Mucosa of gallbladder (tissue), 1 donor: ENCODE measurements around the gene DPP4. TPM values are rescaled to one million over a fixed set of nuclear protein-coding genes. Genes with fewer than 3 reads are reported as not detected.
"Not testable (repeated sequence)": the region's sequence is repeated elsewhere in the genome, so short reads cannot be mapped to it uniquely, and the experiment has no call there.

Source experiments
- DNase-seq: peaks from one replicate; pipeline ENCODE4 v3.0.0-alpha.2; 2020; ENCODE audit warnings: low spot score
- total RNA-seq: library from RNA; stranded (reverse); gene quantifications from one replicate; pipeline ENCODE4 v1.2.1, GENCODE V29; 2021
- donor health status: DM: no; HTN: no; CAD: no.

DPP4 gene
- total RNA-seq, 1 donor from 2014 or later, result 28.1 TPM

DNA sequence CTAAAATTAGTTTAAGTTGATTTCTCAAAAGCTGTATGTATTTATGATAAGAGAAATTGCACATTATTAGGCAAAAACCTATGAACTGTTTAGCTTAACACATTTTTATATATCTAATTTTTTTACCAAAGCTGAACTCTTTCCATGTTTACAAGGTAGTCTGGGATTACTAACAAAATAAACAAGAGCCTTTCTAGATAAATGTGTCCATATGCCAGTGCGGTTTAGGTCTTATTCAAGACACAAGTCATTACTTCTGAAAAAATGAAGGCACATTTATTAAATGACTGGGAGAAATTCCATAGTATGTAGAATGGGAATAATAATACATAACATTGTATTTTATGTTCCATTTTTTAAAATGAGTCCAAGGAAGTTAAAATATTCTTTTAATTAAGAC lies 82.0 kb downstream of the DPP4 start:
- no peak for DNase-seq

DNA sequence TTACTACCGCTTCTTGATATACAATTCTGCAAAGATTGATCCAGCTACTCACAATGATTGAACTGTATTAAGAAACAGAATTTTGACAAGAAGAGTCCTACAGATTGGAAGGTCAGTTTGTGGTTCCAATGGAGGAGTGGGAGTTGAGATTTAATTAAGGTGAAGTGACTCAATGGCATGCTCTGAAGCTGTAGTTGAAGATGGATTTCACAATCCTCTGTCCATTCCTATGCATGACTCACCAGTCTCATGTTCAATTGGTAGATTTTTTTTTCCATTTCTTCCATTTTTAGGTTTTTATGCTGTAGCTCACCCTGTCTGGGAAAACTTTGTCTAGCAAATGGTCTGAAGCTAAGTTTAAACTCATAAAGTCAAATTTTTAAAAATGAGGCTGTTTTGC lies 83.3 kb downstream of the DPP4 start:
- DNase-seq, result no peak

DNA sequence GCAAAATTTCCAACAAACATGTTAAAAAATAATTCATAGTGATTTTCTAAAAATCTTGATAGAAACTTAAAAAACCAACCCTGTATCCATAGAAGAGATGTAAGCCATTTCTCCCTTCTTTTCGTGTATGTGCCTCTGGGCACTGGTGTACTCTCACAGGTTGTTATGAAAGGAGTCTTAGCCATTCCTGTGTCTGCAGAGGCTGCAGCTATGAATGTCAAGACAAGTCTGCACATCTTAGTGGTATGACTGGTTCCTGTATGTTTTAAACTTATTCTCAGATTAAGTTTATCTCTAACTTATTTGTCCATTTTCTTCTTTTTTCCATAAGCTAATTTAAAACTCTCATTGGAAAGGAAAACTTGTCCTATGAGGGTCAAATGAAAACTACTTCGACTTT lies 84.0 kb downstream of the DPP4 start:
- DNase-seq, result no peak

DNA sequence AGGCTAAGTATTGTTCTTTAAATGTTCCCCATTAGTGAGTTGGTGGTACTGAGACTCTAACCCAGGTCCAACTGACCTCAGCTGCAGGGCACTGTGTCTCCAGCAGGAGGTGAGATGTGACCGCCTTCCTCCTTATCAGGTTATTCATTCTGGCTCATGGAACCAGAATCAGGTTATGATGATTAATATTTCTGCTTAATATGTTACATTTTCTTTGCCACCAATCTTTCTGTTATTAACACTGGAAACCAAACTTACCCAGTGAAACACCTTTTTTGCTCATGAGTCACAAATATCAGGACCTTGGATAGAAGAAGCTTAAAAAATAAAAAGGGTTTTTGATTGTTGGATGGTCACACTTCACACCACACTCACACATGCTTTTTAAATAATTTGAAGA lies 85.4 kb downstream of the DPP4 start:
- no peak for DNase-seq

DNA sequence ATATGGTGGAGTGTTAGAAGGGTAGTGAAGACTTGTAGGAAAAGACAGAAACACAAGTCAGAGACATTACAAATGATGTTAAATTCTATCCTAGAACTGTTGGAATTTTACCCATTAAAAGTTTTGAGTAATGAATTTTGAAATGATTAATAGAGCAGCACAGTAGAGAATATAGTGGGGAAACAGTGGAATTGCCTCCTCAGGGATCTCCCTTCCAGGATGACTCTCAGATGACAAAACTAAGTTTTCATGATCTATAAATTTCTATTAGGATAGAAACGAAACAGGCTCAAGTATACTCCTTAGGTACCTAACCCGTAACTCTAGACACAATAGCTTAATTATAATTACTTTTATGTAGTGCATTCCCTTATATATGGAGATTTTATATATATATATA lies 86.7 kb downstream of the DPP4 start:
- DNase-seq, result no peak

DNA sequence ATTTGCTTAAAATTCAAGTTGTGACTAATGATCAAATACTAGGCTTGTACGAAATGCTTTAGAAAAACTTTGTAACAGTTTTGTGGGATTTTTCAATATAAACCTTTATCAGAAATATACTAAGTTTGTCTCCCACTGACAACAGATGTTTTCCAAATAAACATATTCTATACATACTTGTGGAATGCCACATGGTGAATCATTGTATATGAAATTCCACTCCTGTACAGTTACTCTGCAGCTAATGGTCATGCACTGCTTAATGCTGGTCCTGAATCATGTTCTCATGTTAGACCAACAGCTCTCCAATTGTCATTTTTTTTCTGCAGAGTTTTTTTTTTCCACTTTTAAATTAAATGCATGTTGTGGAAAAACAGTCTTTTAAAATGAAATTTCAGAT lies 90.1 kb downstream of the DPP4 start:
- DNase-seq, result no peak

DNA sequence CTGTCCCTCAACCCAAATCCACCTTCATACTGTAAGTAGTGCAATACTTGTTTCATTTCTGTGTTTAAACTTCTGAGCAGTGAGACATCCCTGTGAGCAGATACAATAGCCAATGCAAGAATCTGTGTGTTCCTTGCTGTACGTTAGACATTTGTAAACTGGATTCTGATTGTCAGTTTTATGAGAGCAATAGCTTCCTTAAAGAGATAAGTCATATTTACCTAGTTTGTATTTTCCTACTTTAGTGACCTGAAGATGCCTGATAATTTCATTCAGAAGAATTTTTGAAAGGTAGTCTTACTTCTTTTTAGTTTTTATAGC lies 90.7 kb downstream of the DPP4 start:
- no peak for DNase-seq

DNA sequence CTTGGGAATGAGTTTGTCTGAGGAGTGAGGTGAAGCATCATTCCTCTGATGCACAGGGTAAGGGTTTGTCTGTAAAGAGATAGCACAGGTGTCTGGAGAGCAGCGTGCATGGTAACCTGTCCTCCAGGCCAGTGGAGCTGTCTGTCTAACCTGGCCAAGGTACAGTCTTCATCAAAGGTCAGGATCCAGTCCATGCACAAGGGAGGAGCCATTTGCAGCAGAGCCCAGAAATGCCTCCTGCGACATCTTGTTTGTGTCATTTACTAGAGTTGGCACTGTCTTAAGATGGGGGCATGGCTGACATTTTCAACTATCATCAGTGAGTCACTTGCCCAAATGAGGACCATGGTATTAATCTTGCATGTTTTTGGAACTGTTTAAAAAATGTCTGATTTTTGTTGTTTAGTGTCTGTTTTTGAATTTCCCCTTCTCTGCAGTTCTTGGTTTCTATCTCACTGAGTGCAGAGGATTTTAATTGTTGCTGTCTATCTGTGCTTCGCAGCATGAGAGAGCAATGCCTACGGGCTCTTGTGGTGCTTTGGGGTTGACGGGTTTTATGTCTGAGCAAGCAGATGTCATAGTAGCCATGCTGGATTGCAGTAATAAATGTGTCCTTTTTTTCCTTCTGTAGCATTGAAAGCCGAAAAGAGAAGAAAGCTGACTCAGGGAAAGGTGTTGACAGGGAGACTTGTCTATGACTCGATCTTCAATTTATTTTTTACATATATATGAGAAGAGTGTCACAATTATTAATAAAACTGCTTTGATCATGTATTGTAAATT lies 91.3 kb downstream of the DPP4 start:
- DNase-seq, result no peak

DNA sequence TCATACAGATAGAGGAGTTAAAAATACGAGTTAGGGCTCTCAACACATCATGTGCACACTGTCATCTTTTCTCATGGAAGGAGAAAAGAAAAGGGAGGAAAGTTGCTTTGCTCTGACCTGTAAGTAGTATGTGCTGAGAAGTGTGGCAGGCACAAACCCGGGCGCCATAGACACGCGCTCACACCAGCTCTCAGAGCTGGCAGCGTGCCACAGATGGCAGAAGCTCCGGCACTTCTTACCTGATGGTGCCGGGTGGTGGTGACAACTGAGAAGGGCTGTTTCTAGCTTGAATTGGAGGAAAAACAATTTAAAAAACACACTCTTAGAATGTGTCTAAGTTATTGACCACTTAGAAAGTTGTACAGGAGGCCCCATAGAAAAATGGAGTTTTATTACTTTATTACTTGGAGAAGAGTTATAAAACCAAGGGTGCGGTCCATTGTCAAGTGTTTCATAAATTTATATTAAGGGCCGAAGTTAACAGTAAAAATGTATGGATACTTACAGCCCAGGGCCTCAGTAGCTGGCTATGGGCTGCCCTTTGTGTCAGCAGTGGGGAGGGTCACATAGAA lies 92.2 kb downstream of the DPP4 start:
- no peak for DNase-seq

DNA sequence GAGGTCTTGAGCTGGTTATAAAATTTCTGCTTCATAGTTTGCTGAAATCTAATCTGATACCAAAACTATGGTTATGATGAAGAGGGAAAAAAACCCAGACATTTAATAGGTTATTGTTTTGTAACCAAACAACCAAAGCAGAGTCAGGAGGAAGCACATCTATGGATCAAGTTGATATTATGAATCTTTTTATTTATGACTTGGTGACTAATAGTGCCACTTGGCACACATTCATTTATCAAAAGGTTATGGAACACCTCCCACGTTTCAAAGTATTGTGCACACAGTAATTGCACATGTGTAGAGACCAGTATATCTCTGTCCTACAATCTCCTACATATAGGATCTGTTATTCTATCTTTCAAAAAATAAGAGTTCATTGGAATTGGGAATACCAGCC lies 93.0 kb downstream of the DPP4 start:
- no peak for DNase-seq

DNA sequence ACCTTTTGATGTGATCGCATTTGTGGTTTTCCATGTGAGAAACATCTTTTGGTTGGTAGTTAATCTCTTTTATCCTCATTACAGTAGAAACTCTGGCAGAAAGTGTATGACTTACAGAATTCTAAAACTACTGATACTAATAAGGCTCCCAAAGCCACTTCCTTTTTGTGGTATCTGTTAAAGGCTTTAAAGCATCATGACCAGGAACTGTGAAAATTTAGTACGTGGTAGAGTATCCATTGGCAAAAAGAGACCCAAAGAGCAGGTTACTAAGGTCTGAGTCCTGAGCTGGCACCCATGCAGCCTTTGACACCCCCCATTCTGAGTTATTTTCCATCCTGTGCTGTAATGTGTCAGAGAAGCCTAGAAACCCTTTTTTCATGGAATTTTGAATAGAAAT lies 94.5 kb downstream of the DPP4 start:
- DNase-seq, result no peak

DNA sequence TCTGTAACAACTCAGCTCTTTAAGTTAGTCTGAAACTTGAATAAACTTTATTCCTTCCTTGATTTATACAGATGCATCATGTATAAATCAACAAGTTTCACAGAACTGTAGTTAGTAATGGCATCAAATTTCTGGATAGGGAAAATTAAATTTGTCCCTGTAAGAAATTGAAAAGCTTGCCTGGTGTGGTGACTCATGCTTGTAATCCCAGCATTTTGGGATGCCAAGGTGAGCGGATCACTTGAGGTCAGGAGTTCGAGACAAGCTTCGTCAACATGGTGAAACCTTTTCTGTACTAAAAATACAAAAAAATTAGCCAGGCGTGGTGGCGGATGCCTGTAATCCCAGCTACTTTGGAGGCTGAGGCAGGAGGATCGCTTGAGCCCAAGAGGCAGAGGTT lies 96.1 kb downstream of the DPP4 start:
- DNase-seq, result not testable (repeated sequence)

DNA sequence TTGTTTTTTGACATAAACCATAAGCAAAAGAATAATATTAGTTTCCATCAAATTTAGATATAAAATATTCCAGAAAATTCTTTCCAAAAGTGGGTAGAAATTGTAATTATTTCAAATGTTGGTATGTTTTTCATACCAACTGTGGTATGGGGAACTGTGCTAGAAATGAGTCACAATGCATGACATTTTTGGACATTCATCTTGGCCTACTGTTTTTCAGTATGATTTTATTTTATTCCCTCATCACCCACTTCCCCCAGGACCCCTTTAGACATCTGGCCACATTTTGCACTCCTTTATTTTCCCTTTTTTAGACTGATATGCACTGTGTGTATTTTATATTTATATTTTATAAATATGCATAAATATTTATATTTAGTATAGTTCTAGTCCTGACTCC lies 97.1 kb downstream of the DPP4 start:
- no peak for DNase-seq

DNA sequence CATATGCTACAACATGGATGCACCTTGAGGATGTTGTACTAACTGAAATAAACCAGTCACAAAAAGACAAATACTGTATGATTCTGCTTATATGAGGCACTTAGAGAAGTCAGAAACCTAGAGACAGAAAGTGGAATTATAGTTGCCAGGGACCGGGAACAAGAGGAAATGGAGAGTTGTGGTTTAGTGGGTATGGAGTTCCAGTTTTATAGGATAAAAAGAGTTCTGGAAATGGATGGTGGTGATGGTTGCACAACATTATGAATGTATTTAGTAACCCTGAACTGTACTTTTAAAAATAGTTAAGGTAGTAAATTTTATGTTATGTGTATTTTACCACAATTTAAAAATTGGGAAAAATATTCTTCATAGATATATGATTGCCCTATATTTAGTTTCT lies 97.7 kb downstream of the DPP4 start:
- no peak for DNase-seq

DNA sequence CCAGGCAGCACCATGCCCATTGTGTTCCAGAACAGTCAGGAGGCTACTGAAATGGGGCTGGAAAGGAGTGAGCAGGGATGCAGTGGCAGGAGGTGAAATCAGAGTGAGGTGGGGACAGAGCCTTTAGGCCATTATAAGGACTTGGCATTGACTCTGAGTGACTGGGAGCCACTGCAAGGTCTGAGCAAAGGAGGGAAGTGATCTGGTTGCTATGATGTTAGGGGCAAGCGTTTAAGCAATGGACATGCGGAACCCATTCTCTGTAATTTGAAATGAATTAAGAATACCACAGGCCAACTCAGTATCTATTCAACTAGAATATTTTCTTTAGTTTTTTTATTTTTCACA lies 98.2 kb downstream of the DPP4 start:
- DNase-seq, result no peak

DNA sequence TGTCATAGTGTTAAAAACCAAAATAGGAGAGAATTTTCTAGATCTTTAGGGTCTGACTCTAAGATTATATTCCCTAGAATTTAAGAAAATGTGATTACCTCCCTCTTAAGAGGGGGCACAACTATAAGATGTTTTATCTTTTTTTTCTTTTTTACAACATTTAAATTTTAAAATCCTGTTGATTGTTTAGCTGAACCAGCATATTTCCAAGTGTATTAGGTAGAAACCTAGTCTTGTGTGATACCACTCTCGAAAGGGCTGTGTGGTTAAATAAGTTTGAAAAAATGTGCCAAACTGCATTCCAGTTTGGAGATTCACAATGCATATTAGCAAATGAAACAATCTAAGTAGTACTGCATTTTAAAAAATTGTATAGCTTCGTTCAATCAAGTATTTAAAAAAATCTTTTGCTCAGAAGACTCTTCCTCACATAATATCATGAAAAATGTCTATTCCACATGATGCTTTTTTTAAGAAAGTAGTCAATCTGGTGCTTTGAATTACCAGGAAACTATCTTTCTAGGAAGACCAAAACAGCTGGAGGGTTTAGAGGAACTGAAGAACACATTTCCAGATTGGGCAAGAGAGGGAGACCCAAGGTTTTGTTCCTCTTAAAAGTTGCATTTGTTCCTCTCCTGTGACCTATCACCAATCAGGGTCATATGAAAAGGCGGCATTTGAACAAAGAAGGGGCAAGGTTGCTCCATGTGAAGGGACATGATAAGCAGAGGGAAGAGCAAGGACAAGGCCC lies 98.8 kb downstream of the DPP4 start:
- DNase-seq, result no peak

DNA sequence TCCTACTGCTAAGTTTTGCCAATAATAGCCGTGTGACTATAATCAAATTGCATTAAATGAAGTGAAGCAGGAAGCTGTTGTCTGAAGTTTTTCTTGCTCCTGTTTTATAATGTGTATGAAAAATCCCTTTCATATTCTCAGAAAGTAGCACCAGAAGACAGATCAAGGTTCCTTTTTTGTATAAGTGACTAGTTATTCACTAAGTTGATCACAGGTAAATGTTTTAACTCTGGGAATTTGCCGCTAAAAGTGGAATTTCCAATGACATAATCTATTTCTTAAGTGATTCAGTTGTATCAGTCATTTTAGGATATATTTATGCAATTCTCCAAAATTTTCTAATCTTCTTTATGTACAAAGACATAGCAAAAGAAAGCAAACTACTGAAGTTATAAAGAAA lies 99.6 kb downstream of the DPP4 start:
- no peak for DNase-seq

DNA sequence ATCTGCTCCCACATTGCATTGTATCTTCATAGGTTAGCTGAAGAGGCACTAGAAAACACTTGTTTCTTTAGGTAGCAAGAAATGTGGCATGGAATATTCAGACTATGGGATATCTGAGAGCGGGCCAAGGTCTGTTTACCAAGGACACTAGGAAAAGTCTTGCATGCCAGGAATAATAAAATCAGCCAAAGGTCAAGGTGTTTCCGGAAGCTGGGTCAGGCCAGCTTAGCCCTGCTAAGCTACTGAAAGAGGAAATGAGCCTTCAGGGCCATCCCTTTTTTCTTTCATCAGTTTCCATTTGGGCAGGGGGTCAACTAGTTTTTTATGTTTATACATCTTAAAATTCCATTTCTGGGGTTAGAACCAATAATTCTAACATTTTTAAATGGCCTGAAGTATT lies 101.1 kb downstream of the DPP4 start:
- no peak for DNase-seq

DNA sequence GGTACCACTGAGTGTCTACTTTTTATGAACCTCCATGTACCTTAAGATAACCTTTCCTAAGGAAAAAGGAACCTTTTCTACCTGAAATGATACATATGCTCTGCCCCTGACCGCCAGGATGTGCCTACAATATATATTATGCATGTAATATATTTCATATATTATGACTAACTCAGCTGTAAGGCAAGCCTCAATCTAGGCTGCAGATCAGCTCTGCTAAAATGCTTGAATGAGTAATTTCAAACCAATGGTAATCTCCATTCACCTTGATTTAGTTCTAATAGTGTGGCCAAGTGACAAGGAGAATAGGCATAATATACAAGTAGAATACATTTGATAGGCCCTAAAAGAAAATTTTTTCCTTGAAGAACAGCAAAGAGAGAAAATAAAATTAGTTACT lies 101.8 kb downstream of the DPP4 start:
- no peak for DNase-seq

DNA sequence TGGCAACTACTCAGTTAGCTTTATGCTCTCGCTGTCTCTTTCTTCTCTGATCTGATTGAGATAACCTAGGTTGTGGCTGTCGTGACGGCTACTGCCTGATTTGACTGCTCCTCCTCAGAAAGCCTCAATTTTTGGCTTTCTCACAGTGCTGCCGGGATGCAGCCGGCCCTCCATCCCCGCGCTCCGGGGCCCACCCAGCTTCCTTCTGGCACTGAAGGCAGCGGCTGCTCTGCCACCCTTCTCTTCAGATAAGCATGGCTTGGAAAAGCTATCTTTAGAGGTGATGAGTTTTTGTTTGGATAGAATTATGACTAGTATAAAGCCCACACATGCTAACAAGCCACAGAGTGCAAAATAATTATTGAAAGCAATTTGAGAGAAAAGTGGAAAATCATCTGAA lies 102.5 kb downstream of the DPP4 start:
- no peak for DNase-seq

DNA sequence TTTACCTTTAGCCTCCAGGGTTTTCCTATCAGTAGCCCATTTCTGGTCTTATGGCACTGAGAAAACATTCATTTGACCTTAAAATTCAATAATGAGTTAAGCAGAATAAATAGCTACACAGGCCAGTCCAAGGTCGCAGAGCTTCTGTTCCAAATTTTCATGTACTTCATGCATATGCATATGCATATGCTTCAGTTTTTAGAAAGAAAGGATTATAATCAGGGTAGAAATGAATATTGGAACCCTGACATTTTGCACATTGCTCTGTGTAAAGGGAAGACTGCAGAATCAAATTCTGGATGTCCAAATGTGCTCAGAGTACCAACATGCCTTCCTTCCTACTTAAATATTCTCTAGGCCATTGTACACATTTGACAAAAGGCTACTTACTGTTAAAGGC lies 104.9 kb downstream of the DPP4 start:
- DNase-seq, result no peak

DNA sequence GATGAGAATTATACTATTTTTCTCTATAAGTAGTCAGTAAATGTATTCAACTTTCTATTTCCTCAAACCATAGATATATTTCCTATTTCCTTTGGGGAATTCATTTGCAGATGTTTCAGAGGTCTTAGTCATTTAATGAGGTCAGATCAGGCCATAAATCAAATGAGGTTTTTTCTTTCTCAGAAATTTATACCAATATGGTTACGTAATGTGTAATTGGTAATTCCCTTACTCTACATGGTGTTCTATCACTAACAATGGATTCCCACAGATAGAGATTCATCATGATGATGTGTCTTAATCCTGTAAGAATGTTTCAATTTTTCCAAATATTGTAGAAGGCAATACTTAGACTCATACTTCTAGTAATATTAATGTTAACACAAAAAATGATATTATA lies 108.0 kb downstream of the DPP4 start:
- DNase-seq, result no peak

DNA sequence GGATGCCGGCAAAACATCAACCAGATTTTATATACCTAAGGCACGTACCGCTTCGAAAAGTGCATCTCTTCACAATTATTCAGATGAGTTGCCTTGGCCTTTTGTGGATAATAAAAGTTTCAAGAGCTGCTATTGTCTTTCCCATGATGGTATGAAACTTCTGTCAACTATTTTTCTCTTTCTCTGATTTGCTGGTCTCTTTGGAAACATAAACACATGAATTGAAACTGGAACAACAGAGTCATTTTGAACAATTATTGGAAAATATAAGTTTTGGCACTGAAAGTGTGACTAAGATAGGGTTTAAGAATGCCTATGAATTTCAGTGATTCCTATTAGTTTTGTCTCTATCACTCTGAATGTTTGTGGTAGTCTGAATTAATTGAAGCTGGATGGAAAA lies 109.9 kb downstream of the DPP4 start:
- no peak for DNase-seq

DNA sequence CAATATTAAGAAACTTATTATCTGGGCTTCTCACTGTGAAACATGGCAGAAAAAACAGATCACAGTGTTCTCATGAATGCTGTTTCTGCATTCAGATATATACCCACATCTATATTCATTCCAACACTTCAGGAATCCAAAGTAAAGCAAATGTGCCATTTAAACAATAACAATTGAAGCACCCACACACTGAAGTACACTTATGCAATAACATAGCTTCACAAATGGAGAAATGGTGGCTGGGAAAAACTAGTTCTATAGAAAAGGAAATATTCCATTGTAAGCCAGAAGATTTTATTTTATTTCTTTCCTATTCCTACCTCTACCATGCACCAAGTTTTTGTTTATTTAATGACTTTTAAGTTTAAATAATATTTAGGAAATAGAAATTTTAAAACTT lies 111.9 kb downstream of the DPP4 start:
- DNase-seq, result no peak
